Measurements from ENCODE around the gene ADGRG6. TPM values are rescaled to one million over a fixed set of nuclear protein-coding genes. Genes with fewer than 3 reads are reported as not detected.

ADGRG6 gene
- total and polyA plus RNA-seq, 3 donors from 2014 or later = 5.1 to 10.6 (median 7.2) TPM

GRCh38 chr6:142367501-142368018 lies 65.8 kb downstream of the ADGRG6 start:
- H3K27ac ChIP-seq = no peak overlapping the region
- H3K4me1 ChIP-seq = no peaks in the 10 kb centered on the region
- no peaks in the 10 kb centered on the region for H3K27me3 ChIP-seq
- intact Hi-C loops (cut with DNase I; ENCODE audit: low total_unique reads) = no loop called here
- DNase-seq = no peak
- TF ChIP-seq CTCF (IDR thresholded peaks at IDR 0.05) (no peak), POLR2A (IDR thresholded peaks at IDR 0.05) (no peak)
- H3K9me3 ChIP-seq = no peaks in the 10 kb centered on the region
- H3K4me3 ChIP-seq = no peak overlapping the region
- WGBS, 2 donors = 39 to 45% methylated on average over 9 of the region's 9 CpGs
- H3K36me3 ChIP-seq (ENCODE audit: low read depth, missing control alignments) = no peaks in the 10 kb centered on the region

- H3K27me3 ChIP-seq = no peaks in the 10 kb centered on the region
- H3K4me1 ChIP-seq = no peaks in the 10 kb centered on the region
- H3K4me3 ChIP-seq = no peak overlapping the region
- H3K27ac ChIP-seq = no peak overlapping the region
- TF ChIP-seq CTCF (IDR thresholded peaks at IDR 0.05) = no peak
- no peak for TF ChIP-seq POLR2A (IDR thresholded peaks at IDR 0.05)
- DNase-seq = no peak
- H3K9me3 ChIP-seq = no peaks in the 10 kb centered on the region
- intact Hi-C loops (cut with DNase I; ENCODE audit: low total_unique reads) = no loop called here
- 88 to 90% methylated on average over 1 of the region's 1 CpG for WGBS, 2 donors
- no peaks in the 10 kb centered on the region for H3K36me3 ChIP-seq (ENCODE audit: low read depth, missing control alignments)
Observed at GRCh38 chr6:142369266-142369665, 67.5 kb downstream of the ADGRG6 start.

GRCh38 chr6:142372348-142372747 lies 70.5 kb downstream of the ADGRG6 start:
- intact Hi-C loops (cut with DNase I; ENCODE audit: low total_unique reads) = no loop called here
- TF ChIP-seq CTCF (IDR thresholded peaks at IDR 0.05) (no peak), POLR2A (IDR thresholded peaks at IDR 0.05) (no peak)
- Histone ChIP-seq H3K4me3 (no peak overlapping the region), H3K4me1 (no peaks in the 10 kb centered on the region), H3K36me3 (ENCODE audit: low read depth, missing control alignments) (no peaks in the 10 kb centered on the region), H3K27ac (no peak overlapping the region), H3K9me3 (no peaks in the 10 kb centered on the region), H3K27me3 (no peaks in the 10 kb centered on the region)
- DNase-seq = no peak
- WGBS, 2 donors = 67 to 74% methylated on average over 2 of the region's 2 CpGs

GRCh38 chr6:142373268-142374090 lies 71.7 kb downstream of the ADGRG6 start:
- WGBS, 2 donors = 81 to 93% methylated on average over 2 of the region's 2 CpGs
- intact Hi-C loops (cut with DNase I; ENCODE audit: low total_unique reads) = no loop called here
- H3K4me3 ChIP-seq = no peak overlapping the region
- no peaks in the 10 kb centered on the region for H3K9me3 ChIP-seq
- no peaks in the 10 kb centered on the region for H3K36me3 ChIP-seq (ENCODE audit: low read depth, missing control alignments)
- H3K4me1 ChIP-seq = no peaks in the 10 kb centered on the region
- no peaks in the 10 kb centered on the region for H3K27me3 ChIP-seq
- DNase-seq = no peak
- TF ChIP-seq CTCF (IDR thresholded peaks at IDR 0.05) (no peak), POLR2A (IDR thresholded peaks at IDR 0.05) (no peak)
- H3K27ac ChIP-seq = no peak overlapping the region
